ENCODE measurements around the gene SH3BP2.

The SH3BP2 gene

GRCh38 chr4:2852481-2852921 is 59.6 kb downstream of the SH3BP2 start:
- no peak for TF ChIP-seq CTCF (IDR thresholded peaks at IDR 0.05; ENCODE audit: control extremely low read depth, extremely low read depth, low read depth, missing control alignments)
- ChIA-PET CTCF (interaction anchor here (0.9 to 1.5 kb wide), 3 partner anchors 9 to 14 kb away, joined by 3 to 4 read pairs (median 4); no protein-coding TSS in a partner anchor), POLR2A (interaction anchor here (0.6 kb wide), 1 partner anchor 43 kb away, joined by 5 read pairs; no protein-coding TSS in a partner anchor)
- peak; percentile 38 for DNase-seq (ENCODE audit: extremely low spot score)

- no peak for TF ChIP-seq CTCF (IDR thresholded peaks at IDR 0.05; ENCODE audit: control extremely low read depth, extremely low read depth, low read depth, missing control alignments)
- POLR2A ChIA-PET: interaction anchor here (0.6 kb wide), 1 partner anchor 97 kb away, joined by 4 read pairs; no protein-coding TSS in a partner anchor
- CTCF ChIA-PET: interaction anchor here (1.2 kb wide), 1 partner anchor 91 kb away, joined by 3 read pairs; no protein-coding TSS in a partner anchor
- DNase-seq (ENCODE audit: extremely low spot score): no peak
These were observed 62.7 kb downstream of the SH3BP2 start for GRCh38 chr4:2855584-2855983.

GRCh38 chr4:2856266-2856665 is 63.4 kb downstream of the SH3BP2 start:
- TF ChIP-seq CTCF (IDR thresholded peaks at IDR 0.05; ENCODE audit: control extremely low read depth, extremely low read depth, low read depth, missing control alignments): no peak
- ChIA-PET CTCF (interaction anchor here (1.7 kb wide), 1 partner anchor 16 kb away, joined by 4 read pairs; no protein-coding TSS in a partner anchor), POLR2A (no interaction called here)
- no peak for DNase-seq (ENCODE audit: extremely low spot score)

- TF ChIP-seq CTCF (IDR thresholded peaks at IDR 0.05; ENCODE audit: control extremely low read depth, extremely low read depth, low read depth, missing control alignments): no peak
- POLR2A ChIA-PET: no interaction called here
These were observed 64.6 kb downstream of the SH3BP2 start for GRCh38 chr4:2857349-2857927.

GRCh38 chr4:2858451-2859217 is 65.7 kb downstream of the SH3BP2 start:
- ChIA-PET POLR2A (no interaction called here), CTCF (no interaction called here)
- no peak for DNase-seq (ENCODE audit: extremely low spot score)
- TF ChIP-seq CTCF (IDR thresholded peaks at IDR 0.05; ENCODE audit: control extremely low read depth, extremely low read depth, low read depth, missing control alignments): no peak

More at GRCh38 chr4:2857349-2857927, 64.6 kb downstream of the SH3BP2 start:
- DNase-seq (ENCODE audit: extremely low spot score): no peak
- CTCF ChIA-PET: interaction anchor here (1.7 kb wide), 1 partner anchor 15 kb away, joined by 4 read pairs; no protein-coding TSS in a partner anchor

GRCh38 chr4:2859514-2859913 is 66.6 kb downstream of the SH3BP2 start:
- DNase-seq (ENCODE audit: extremely low spot score): no peak
- no peak for TF ChIP-seq CTCF (IDR thresholded peaks at IDR 0.05; ENCODE audit: control extremely low read depth, extremely low read depth, low read depth, missing control alignments)
- ChIA-PET POLR2A (no interaction called here), CTCF (interaction anchor here (1.8 to 3.4 kb wide), 2 partner anchors 13 to 96 kb away, joined by 4 to 14 read pairs; no protein-coding TSS in a partner anchor)
